DMS 273 treated with DMSO at 0.1 percent for 48 hours (cell line): ENCODE measurements around the gene NCAPH2.

Experiments
- DNase-seq: peaks from one replicate; lab custom pipeline; 2025; lab: John Stamatoyannopoulos, UW

NCAPH2 gene

DNA sequence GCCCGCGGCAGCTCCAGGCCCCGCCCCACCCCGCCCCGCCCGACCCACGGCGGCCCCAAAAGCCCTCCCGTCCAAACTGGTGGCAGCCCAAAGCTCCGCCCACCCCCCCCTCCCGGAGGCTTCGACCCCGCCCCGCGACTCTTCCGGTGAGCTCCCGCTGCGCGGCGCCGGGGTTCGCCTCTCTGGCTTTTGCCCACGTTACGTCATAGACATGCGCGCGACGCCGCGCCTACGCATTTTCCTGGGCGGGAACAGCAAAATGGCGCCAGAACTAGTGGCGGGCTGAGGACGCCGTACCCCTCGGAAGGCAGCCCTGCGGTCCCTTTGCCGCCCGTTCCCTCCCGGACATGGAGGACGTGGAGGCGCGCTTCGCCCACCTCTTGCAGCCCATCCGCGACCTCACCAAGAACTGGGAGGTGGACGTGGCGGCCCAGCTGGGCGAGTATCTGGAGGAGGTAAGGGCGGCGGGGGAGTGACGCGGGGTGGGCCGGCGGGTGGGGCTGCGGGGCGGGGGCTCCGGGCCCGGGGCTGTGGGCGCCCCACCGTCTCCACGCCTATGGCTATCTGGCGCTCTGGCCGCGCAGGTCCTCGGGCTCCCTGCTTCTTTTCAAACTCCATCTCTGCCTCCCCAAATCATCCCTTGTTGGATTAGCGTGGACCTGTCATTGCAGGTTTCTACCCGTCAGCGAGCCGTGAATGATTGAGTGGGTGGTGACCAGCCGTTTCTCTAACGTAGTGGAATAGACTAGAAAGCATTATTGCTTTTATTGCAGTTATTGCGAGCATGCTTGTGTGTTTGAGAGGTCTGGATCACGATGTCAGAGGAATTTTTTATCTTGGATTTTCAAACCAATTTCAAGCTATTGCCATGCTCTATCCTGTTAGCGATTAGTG lies at the start of gene NCAPH2:
Gene NCAPH2 (plus strand): TSS at position 234 of the 894 bp plus-strand sequence. CDS start 114 bp downstream, at position 348.
- peak; percentile 67 for DNase-seq

- no peak for DNase-seq
These were observed 49.0 kb upstream of the NCAPH2 start for GRCh38 chr22:50459016-50459415.

DNA sequence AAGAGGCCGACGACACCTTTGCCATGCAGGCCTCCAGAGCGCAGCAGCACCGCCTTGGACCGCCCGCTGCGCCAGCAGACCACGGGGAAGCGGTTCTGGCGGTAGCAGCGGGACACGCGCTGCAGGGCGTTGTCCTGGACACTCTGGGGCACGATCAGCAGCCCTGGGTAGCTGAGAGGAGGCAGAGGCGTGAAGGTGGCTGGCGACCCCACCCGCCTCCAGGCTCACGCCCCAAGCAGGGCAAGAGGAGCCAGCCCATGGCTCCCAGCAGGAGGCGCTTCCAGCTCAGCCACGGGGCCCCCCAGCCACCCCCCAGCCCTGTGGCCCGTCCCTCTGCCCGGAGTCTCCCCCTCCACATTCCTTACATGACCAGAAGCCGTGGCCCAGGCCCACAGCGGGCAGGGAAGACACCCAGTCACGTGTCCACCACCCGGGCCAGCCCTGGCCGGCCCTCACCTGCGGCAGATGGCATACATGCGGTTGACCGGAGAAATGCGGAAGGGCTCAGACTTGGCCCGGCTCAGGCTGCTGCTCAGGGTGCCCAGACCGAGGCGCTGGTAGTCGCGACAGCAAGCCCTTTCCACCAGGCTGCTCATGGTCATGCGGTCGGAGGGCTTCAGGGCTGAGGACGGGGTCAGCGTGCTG lies 48.4 kb upstream of the NCAPH2 start:
- no peak for DNase-seq

GRCh38 chr22:50460938-50461337 lies 47.1 kb upstream of the NCAPH2 start:
- DNase-seq, result no peak

DNA sequence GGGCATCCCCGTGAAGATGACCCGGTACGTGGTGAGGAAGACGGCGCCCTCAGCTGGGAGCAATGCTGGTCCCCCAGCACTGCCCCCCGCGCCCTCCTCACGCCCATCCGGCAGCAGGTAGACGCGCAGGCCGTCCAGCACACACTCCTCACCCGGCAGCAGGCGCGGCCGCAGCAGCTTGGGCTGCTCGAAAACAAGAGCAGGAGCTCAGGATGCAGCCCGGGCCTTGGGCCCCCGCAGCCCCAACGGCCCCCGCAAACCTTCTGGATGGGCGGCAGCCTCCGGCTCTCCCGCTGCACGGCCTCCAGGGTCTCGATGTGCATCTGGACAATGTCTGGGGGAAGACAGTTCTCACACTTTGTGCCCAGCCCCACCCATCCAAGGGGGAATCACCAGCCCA lies 46.5 kb upstream of the NCAPH2 start:
- DNase-seq, result no peak

GRCh38 chr22:50461979-50462540 lies 46.0 kb upstream of the NCAPH2 start:
- DNase-seq, result no peak

- DNase-seq, result no peak
These were observed 44.7 kb upstream of the NCAPH2 start for GRCh38 chr22:50463188-50463900.

DNA sequence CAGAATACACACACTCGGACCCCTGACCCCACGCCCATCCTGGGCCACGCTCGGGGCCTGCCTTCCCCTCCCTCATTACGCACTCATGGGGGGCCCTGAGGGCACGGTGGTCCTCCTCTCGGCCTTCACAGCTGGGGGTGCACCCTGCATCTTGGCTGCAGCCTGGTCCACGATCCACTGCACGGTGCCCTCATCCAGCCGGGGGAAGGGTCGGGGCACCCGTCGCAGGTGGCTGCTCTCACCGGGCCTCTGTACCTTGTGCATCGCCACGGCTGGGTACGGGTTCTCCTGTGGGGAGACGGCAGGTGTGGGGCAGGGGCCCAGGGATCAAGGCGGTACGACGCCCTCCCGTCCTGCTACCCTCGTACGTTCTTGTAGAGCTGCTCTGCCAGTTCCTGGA lies 43.6 kb upstream of the NCAPH2 start:
- no peak for DNase-seq

DNA sequence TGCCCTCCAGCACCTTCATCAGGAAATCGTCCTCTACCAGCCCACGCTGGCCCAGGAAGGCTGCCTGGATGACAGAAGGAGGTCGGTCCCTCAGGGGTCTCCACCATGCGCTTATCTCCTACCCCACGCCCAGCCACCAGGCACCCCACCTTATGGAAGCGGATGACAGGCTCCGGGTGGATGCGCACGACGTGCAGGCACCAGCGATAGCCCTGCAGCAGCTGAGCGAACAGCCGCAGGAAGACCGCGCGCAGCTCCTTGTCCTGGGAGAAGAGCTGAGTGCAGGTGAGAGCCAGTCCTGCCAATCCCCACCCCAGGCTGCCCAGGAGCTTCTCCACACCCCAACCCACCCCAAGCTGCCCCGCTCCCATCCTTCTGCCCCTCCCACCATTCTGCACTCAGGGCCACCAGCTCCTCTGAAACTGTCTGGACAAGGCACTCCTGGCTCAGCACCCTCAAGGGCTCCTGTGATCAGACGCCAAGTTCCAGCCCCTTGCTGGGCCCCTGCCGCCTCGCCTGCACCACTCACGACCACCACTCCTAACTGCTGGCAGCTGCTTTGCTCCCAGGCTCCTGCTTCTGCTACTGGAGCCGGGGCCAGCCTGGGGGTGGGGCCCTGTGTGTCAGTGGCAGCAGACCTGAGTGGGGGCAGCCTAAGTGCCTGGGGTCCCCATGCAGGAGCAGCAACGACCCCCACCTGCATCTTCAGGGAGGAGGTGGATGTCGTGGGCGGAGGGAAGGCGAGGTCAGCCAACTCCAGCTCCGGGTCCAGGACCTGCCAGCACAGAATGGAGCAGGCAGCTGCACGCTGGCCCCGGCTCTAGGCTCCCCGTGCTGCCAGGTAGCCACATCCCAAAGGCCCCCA lies 42.7 kb upstream of the NCAPH2 start:
- no peak for DNase-seq

DNA sequence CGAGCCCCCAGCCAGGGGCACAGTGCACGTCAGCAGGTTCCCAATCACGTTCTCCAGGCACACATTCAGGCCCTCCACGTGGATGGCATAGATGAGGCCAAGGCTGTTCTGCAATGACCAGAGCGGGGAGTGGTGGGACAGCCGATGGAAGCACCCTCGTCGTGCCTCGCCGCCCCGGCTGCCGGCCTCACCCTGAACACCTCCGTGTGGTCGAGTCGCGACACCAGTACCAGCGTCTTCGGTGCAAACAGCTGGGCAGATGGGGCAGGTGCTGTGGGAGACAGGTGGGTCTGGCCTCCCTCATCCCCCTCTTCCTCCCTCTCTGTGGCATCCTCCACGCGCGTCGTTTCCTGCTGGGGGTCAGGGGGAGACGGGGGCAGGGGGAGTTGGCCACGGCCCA lies 40.7 kb upstream of the NCAPH2 start:
- DNase-seq, result no peak

DNA sequence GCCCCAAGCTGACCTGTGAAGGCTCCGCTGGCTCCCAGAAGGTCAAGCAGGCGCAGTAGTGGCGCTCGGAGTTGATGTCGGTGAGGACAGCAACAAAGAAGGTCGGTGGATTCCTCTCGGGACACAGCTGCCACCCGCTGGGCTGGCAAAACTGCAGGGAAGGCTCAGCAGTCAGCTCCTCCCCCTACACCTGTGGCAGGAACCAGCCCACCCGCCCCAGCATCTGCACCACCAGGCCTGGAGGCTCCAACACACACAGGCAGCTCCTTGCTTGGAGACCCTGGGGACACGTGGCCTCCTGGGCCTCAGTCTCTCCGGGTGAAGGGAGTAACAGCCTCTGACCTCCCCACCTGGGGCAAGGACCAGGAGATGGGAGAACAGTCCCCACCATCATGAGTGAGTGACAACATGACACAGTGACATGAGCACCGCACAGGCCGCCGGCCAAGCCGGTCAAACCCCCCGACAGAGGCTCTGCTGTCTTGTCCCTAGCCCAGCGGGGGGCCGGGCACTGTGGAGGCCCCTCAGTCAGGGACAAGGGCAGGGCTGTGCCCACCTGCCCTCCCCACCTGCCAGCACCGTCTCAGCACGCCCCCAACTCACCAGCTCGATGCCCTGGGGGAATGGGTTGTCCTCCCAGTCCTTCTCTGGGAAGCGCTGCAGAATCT lies 40.1 kb upstream of the NCAPH2 start:
- no peak for DNase-seq

DNA sequence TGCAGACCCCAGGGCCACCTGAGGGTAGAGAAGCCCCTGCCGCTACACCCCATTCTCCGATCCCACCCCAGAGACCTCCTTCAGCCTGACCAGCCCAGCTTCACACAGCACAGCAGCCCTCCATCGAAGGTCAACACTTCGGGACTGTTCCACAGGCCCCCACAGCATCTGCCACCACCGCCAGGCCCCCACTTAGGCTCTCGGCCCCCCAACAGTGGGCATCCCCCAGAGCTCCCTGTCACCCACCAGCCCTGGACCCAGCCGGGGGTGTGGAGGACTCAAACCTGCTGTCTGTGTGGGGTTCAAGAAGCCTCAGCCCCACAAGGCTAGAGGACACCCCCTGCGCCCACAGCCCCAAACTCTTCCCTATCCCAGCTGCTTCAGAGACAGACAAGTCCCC lies 39.4 kb upstream of the NCAPH2 start:
- no peak for DNase-seq

DNA sequence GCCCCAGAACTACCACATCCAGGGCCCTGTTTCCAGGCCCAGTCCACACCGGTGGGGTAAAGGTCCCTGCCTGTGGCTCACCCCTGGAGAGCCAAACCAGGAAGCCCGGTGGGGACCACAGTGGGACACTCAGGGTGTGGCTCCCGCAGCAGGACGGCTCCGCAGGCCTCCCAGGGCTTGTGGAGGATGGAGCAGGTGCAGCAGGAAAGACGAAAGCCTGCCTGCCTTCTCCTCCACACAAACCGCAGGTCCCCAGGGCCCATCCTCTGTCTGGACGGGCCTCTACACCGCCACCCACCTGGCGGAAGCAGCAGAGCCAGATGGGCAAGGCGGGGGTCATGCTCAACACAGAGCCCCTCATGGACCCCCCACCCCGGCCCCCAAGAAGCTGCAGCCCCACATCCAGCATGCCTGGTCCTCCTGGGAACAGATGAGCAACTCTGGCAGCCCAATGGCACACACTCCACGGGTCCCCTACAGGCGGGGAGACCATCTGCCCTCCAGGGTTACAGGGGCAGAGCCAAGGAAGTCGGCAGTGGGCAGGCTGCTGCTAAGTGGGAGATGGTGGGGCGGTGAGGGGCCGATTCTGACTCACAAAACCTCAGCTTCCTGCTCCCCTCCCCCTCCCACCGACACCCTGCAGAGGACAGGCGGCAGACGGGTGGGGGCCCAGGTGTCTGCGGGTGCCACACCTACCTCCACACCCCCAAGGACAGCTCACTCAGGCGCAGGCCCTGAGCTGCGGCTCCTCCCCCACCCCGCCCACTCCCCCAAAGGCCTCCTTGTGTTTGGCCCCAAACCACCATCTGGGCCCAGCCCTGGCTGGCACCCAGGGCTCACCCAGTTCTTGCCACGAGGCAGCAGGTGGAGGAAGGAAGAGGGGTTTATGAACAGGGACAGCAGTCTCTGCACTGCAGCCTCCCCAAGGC lies 38.4 kb upstream of the NCAPH2 start:
- peak; percentile 86 for DNase-seq

DNA sequence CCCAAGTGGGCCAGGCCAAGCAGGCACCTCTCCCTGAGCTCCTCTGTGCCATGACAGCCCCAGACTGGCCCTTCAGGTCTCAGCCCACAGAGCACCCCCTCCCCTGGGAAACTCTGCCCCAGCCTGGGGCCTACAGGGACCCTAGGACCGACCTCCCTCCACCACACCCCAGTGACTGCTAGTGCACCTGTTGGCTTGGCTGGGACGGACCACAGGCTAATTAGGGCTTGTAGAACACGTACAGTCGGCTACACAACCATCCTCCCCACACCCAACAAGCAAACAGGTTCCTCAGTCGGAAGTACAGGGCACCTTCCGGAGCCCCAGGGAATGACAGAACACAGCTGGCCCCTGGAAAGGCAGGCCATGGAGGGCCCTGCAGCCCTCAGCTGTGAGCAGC lies 37.5 kb upstream of the NCAPH2 start:
- DNase-seq, result no peak

DNA sequence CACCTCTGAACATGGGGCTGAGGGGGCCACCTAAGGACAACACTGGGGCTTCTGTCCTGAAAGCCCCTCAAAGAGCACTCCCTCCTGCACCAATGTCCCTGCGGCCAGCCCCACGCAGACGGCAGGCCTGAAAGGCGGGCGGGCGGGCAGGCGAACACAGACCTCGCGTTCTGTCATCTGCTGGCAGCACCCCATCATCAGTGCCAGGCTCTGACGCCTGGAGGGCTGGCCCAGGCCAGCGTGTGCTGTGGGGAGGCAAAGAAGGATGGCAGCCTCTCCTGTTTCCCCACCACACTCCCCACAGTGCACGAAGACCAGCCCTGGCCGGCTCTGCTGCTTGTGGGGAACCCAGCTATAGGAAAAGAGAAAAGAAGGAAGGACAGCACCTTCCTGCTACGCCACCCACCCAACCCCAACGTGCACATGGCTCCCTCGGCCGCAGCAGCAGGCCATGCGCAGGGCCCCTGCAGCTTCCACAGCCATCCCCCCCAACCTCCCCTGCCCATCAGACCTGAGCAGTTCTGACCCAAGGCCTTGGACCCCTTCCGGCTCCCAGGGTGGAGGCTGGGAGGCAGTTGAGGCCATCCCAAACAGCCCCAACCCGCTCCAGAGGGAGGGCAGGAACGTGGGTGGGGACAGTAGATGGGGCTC lies 36.7 kb upstream of the NCAPH2 start:
- no peak for DNase-seq

- no peak for DNase-seq
These were observed 36.1 kb upstream of the NCAPH2 start for GRCh38 chr22:50471962-50472361.

- no peak for DNase-seq
These were observed 34.9 kb upstream of the NCAPH2 start for GRCh38 chr22:50473088-50473487.

DNA sequence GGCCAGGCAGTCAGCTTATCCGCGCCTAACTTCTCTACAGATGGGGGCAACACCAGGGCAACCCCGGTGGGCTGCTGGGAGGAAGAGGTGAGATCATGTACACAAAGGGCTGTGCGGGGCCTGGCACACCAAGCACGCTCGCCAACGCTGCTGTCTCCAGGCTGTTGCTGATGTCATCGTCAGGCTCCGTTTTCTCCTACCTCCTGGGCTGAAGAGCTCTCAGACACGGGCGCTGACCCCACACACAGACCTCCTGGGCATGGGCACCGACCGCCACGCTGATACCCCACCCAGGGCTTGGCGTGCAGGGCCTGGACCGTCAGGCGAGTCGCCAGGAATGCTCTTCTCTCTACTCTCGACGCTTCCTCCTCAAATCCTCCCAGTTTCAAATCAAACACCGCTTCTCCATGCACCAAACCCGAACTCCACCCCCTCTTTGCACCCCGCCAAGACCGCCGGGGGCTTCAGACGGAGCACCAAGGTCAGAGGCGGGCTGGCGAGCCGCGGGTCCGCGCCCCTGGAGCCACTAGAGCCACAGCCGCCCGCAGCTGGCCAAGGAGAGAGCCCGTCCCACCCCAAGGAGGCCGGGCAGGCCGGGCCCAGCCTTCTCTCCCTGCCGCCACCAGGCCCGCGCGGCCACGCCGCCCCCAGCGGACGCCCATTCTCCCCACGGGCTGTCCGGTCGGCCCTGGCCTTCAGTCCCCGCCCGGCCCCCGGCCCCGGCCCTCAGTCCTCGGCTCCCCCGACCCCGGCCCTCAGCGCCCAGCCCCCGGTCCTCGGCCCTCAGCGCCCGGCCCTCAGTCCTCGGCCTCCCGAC lies 34.0 kb upstream of the NCAPH2 start:
- DNase-seq, result no peak
